ENCODE data around the gene RAB11A.

Gene RAB11A

DNA sequence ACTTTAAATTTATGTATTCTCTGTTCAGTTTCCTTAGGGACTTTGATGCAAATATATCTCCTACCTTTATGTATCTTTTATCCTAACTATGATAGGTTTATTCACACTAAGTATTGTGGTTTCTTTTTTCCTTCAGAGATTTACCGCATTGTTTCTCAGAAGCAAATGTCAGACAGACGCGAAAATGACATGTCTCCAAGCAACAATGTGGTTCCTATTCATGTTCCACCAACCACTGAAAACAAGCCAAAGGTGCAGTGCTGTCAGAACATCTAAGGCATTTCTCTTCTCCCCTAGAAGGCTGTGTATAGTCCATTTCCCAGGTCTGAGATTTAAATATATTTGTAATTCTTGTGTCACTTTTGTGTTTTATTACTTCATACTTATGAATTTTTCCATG lies 18.3 kb downstream of the RAB11A start:
- DNase-seq (ENCODE audit: low read depth), result no peak

DNA sequence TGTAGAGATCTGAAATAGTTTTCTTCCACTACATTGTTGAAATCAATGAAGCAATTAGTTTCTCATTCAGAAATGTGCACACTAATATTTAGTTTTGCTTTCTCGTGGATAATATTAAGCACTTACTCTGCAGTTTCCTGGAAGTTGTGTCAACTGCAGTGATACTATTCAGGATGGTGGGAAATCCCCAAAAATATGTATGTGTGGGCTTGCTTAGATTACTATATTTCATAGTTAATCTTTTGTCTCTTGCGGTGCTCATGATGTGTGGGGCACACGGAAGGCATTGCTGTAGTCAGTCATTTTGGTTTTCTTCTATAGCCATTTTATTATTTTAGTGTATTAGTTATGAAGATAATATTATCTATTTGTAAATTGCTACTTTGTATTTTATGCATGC lies 19.7 kb downstream of the RAB11A start:
- DNase-seq (ENCODE audit: low read depth), result no peak

- DNase-seq (ENCODE audit: low read depth), result no peak
Measured at GRCh38 chr15:65893060-65893459, 23.8 kb downstream of the RAB11A start.

DNA sequence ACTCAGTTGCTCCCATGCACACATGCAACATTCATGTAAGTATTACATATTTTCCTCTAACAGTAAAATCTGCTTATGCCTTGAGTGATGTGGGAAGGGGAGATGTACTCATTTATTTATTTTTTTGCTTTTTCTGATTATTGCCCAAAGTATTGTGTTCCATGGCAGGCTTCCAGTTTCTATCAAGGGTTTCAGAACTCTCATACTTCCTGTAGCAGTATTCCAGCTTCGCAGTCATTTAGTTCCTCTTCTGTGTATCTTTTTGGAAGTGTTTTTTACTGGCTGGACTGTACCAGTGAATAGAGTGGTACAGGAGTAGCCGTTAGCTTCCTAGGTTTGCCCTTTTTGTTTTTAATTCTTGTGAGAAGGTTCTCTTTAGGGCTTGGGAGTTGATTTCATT lies 26.9 kb downstream of the RAB11A start:
- no peak for DNase-seq (ENCODE audit: low read depth)

- no peak for DNase-seq (ENCODE audit: low read depth)
Measured at GRCh38 chr15:65900488-65900887, 31.2 kb downstream of the RAB11A start.

DNA sequence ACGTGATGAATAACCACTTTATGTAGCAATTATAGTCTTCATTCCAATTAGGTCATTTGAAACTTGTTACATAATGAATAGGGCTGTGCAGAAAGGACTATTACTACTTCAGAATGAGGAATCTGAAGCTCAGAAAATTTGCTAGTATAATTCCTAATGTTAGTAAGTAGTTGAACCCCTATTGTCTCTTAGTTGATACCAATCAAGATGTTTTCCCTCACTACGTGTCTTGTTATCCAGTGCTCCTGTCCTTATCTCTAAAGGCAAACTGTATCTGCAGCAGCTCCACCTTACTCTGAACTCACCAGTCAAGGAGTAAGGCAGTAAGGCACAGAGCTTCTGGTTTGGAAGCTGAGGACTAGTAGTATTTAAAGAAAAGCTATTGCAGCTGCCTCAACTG lies 32.0 kb downstream of the RAB11A start:
- DNase-seq (ENCODE audit: low read depth), result no peak

DNA sequence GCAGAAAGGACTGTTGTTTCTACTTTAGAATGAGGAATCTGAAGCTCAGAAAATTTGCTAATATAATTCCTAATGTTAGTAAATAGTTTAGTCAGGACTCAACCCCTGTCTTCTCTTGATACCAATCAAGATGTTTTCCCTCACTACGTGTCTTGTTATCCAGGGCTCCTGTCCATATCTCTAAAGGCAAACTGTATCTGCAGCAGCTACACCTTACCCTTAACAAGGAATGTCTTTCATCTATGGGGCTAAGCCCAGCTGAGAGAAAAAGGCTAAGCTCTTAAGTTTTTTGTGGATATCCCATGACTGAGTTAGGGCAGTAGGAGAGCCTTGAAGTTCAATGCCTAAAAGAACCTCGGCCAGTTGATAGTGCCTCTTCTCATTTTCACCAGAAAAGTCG lies 32.5 kb downstream of the RAB11A start:
- DNase-seq (ENCODE audit: low read depth), result no peak

DNA sequence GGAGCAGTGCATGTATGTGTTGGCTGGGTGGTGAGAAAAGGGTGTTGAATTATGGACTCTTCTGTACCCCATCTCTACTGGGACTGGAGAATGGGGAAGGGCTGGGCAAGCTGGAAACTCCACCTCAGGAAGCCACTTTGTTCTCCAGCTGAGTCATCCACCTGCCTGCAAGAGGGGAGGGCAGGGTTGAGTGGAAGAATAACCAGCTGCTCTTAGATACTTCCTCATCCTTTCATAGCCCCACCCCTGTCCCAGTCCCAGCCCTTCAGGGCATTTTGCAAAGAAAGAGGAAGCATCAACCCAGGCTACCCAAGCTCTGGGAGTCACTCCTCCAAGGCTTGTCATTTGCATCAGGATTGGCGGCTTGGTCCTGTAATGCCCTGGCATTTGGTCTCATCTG lies 33.1 kb downstream of the RAB11A start:
- no peak for DNase-seq (ENCODE audit: low read depth)

- DNase-seq (ENCODE audit: low read depth), result no peak
Measured at GRCh38 chr15:65903296-65904073, 34.2 kb downstream of the RAB11A start.

GRCh38 chr15:65904301-65904700 lies 35.0 kb downstream of the RAB11A start:
- no peak for DNase-seq (ENCODE audit: low read depth)

DNA sequence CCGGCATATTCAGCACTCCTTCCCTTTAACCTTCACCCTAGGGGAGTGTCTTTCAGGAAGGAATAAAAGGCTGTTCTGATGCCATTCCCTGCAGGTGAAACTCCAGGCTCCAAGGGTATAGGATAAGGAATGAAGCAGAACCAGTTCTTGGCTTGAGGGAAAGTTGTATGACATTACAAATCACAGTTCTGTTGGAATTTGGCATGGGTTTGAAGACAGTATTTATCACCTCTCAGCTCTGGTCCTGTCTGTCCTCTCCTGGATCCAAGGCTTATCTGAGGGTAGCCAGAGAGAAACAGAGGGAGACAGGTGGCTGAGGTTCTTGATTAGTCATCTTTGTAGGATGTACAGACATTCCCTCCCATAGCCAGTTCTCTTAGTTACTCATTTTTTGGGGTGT lies 37.1 kb downstream of the RAB11A start:
- DNase-seq (ENCODE audit: low read depth), result no peak

DNA sequence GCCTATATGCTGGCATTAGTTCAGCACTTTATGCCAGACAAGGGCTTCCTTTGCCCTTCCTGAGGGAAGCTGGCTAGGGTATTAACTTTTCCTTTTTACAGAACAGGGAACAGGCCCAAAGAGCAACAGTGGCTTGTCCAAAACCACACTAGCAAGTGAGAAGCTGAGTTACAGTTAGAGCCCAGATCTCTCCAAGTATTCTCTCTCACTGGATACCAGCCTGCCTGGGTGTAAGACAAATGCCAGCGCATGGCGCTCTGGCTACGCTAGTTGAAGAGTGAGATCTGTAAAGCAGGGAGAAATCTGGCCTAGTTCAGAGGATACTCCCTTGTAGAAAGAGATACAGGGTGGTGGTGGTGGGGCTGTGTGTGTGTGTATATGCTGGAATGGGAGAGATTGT lies 38.4 kb downstream of the RAB11A start:
- no peak for DNase-seq (ENCODE audit: low read depth)

DNA sequence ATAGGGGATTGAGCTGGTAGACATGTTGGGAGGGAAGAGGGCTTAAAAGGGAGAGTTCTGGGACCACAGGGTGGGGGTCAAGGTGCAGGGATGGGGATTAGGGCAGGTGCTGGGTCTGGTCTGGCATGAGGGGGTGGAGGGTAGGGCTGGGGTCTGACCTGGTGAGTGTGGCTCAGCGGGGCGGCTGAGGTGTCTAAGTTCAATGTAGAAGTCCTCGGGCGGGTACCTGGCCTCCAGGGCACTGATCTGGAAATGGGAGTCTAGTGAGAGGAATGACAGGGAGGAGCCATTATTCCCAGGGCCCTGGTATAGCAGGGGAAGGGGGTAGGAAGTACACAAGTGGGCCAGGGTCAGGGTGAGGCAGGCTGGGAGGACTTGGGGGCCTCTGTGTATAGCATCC lies 39.6 kb downstream of the RAB11A start:
- no peak for DNase-seq (ENCODE audit: low read depth)

GRCh38 chr15:65909831-65910230 lies 40.5 kb downstream of the RAB11A start:
- DNase-seq (ENCODE audit: low read depth), result no peak

GRCh38 chr15:65910341-65910740 lies 41.0 kb downstream of the RAB11A start:
- DNase-seq (ENCODE audit: low read depth), result no peak

DNA sequence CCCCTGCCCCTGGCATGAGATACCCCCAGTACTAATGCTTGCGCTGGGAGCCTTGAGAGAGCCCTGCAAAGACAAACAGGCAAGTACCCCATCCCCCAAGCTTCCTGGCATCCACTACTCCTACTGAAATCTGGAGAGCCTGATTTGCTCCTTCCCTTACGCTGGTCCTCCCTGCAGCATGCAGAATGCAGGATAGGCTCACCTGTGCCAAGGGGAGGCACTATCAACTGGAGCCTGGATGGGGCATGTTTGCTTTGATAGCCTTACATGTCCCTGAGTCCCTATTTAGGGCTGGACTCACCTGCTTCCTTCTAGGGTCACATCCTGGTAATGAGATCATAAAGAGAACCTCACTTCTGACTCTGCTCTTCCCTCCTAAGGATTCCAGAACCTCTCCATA lies 42.9 kb downstream of the RAB11A start:
- no peak for DNase-seq (ENCODE audit: low read depth)

DNA sequence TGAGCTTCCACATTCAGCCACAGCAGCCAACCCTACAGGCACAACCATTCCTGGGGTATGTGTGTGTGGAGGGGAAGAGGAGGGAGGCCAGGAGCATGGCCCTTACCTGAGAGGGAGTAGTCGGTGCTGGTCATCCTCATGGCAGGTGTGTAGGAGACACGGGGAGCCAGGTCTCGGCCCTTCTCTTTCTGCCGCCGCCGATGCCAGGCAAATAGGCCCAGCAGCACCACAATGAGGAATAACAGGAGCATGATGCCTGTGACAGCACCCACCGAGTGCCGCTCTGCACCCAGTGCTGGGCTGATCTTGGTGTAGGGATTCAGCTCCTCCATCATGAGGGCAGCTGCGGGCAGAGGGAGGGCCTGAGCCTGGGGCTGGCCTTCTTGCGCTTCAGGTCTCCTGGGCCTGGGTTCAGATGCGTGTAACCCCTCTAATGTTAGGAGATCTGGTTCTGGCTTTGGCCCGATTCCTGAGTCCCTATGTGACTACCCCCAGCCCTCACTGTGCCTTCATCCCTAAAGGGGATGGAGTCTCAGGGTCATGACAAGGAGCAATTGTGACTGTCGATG lies 44.4 kb downstream of the RAB11A start:
- DNase-seq (ENCODE audit: low read depth), result no peak

DNA sequence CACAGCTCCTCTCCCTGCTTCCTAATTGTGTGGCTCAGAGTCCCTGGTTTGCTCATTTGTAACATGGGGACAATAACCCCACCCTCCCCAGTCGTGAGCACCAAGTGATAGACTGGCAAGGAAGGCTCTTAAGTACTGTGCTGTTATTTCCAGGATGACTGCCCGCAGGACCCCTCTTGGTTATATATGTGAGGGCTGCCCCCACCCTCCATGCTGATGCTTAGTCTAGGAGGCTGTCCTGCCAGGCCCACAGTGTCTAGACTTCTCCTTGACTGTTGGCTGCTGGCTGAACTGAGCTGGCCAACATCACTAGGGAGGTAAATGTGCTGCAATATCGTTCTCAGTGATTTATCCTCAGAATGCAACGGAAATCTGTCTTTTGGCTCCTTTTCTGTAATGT lies 45.1 kb downstream of the RAB11A start:
- no peak for DNase-seq (ENCODE audit: low read depth)

GRCh38 chr15:65914981-65915925 lies 46.0 kb downstream of the RAB11A start:
- no peak for DNase-seq (ENCODE audit: low read depth)

DNA sequence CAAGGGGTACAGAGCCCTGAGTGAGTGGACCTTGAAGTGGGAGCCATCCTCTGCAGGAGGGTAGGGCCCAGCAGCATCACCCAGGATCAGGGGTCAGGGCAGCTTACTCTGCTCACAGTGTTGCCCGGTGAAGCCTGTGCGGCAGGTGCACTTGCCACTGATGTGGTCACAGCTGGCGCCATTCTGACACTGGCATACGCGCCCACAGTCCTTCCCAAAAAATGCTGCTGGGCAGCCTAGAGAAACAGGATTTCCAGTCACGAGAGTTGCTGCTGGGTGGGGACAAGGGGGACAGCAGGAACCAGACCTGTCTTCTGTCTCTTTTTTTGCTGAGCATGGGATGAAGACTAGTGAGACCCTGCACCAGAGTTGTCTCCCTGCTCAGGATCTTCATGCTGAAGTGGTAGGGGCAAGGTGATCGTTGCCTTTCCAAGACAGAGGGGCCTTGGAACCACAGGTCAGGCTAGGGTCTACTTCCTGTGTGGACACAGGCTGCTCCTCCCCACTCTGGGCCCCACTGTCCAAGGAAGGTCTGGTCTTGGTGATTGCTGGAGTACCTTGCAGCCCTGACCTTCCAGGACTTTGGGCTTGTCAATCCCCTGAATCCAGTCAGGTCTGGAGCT lies 46.9 kb downstream of the RAB11A start:
- DNase-seq (ENCODE audit: low read depth), result no peak

DNA sequence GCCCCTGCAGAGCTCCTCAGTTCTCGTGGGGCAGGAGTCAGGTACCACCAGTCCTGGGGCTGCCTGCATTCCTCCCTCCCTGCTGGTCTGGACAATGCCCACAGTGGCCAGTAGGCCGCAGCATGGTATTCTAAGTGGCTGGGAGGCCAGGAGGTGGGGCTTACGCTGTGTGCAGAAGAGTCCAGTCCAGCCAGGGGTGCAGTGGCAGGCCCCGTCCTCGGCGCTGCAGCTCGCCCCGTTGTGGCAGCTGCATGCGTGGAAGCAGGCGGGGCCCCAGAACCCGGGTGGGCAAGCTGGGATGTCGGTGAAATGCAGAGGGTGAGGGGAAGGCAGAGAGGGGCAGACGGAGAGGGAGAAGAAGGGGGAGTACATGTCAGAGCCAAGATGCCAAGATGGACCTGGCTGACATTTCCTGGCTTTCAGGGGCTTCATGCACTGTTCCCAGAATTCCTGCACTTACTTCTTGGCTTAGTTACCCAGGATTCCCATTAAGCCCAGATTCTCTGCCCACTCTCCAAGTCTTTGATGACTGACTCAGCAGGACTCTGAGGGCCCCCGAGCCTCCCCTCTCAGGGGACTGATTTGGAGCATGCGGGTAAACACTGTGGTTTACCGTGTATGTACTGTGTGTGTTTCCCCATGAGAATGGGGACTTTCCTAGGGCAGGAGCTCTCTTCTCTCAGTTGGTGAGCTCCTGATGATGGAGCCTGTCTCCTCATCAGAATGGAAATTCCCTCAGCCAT lies 47.5 kb downstream of the RAB11A start:
- no peak for DNase-seq (ENCODE audit: low read depth)

DNA sequence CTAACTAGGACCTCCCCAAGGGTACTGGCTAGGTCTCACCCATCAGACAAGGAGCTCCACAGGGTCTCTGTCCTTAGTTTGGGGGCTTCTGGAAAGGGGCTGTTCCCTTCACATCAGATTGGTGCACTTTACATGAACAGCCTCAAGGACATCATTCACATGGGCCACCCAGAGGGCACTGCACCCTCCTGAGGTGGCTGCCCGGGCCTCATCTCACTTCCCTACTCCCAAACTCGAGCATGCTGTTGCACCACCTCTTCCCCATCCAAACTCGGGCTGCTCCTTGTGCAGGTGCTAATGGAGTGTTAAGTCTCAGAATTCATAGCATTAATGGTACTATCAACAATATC lies 48.1 kb downstream of the RAB11A start:
- no peak for DNase-seq (ENCODE audit: low read depth)

Data from stimulated activated CD8-positive, alpha-beta memory T cell treated with anti-CD3 and anti-CD28 coated beads, Interleukin-12 subunit alpha, Interleukin-12 subunit beta, amount 100 ng/mL, for 1 hour (primary cell).